IPS-18c (cell line): ENCODE measurements around the gene LAMA1.

Experiments used
- H3K4me3 ChIP-seq: 2 replicates; pipeline ENCODE4 v1.7.0; 2013; ENCODE audit warnings: low read depth, mild to moderate bottlenecking, low read length, moderate library complexity; ENCODE audit not compliant: insufficient read depth
- H3K9me3 ChIP-seq: one replicate; pipeline ENCODE4 v1.6.1; 2013; ENCODE audit warnings: mild to moderate bottlenecking, low read length, moderate library complexity; ENCODE audit not compliant: control insufficient read depth, insufficient read depth

LAMA1 gene

DNA sequence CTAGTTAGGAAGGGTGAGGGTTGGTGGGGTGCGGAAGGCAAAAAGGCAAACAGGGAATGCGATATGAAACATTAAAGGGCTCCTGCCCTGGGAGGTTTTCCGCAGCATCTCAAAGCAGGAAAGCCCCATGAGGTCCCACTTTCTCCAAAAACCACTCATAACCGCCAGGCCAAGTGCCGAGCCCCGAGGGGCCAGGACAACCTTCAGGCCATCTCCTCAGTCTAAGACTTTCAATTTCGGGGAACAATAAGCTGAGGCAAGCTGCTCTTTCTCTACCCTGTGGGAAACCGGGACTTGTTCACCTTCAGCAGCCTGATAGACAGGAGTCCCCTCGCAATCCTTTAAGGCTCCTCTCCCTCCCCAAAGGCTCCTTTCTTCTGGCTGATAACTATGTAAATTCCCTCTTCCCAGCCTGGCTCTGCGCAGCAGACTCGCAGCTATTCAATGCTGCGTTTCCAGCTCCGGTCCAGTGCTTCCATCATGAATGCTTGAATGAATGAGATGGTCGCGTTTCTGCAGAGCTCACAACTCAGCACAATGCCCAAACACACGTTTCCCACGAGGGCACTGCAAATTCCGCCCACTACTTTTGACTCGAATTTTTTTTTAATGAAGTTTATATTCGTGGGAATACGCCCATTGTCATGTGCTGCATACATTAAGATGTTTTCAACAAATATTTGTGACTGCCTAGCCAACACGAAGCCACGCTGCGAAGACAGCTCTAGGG is 1.4 kb downstream of the LAMA1 start:
- H3K9me3 ChIP-seq = no peaks in the 10 kb centered on the region
- peak overlapping the region; percentile 77 for H3K4me3 ChIP-seq

DNA sequence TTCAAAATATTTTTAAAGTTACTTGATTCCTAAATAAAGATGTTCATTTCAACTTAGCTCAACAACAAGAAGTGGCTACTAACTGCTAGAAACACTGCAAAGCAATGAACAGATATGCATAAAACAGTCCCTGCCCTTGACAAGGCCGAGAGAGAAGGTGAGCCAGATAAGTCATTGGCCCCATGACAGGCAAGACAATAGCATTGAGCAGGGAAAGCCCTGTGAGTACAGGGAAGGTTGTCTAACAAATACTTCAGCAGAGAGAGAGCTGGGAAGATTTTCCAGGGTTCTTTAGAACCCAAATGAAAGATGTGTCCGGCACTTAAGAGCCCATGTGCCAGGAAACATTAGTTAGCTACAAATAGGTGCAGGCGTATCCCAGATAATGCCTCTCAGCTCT is 4.7 kb downstream of the LAMA1 start:
- H3K9me3 ChIP-seq = no peaks in the 10 kb centered on the region
- no peak overlapping the region for H3K4me3 ChIP-seq

DNA sequence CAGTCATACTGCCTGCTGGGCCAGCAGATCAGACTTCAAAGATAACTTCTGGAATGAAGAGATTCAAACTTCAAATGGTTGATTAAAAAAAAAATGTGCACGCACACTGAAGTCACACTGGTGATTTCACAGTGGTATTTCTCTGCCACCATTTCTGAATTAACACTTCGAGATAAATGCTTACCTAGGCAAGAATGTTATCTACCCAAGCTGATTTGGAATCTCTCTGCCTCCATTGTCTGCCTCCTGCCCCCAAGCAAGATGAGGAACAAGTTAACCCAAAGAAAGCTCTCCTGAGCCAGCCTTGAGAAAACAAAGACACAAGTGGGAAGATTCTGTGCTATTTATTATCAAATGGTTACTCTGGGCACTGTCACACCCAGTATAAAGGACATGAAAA is 6.5 kb downstream of the LAMA1 start:
- Histone ChIP-seq H3K9me3 (no peaks in the 10 kb centered on the region), H3K4me3 (no peak overlapping the region)

DNA sequence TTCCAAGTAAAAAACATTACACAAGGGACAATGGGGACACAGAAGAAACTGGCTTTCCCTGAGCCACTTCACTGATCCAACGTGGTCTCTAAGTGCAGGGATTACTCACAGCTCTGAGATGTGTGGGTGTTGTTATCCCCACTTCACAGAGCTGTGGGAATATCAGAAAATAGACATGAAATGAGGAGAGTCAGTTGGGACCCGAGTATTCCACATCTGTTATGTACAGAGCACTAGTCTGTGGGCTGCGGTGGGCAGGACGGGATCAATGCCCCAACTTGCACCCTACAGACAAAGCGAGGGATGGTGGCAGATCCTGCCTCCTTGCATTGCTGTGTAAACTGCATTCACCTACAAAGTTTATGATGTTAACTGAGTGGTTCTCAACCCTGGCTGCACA is 11.7 kb downstream of the LAMA1 start:
- H3K9me3 ChIP-seq = peaks cover 2% of the 10 kb centered on the region
- no peak overlapping the region for H3K4me3 ChIP-seq

DNA sequence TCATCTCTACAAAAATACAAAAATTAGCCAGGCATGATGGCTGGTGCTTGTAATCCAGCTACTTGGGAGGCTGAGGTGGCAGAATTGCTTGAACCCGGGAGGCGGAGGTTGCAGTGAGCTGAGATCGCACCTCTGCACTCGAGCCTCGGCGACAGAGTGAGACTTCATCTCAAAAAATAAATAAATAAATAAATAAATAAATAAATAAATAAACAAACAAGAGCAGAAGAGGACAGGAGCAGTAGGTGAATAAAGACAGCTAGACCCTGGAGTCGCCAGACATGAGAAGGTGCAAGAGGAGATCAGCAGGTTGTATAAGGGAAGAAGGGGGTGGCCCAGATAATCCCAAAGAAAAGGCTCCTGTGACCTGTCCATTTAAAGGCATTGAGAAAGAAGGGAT is 12.3 kb downstream of the LAMA1 start:
- Histone ChIP-seq H3K9me3 (peaks cover 2% of the 10 kb centered on the region), H3K4me3 (no peak overlapping the region)

DNA sequence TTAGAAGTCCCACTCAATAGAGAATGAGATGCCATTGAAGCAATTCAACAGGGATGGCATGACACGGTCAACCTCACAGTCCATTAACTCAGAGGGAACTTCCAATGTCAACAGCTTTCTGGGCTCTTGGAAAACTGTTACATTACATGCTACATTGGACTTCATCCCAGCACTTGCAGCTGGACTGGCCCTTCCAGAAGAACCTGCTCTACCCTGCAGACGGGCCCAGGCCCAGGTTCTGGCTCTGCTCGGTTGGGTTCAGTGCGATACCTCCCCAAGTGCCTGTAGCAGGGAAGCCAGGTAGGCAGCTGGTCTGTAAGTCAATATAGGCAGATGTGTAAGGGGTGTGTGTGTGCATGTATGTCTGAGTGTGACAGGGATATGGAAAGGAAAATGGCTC is 12.9 kb downstream of the LAMA1 start:
- peaks cover 2% of the 10 kb centered on the region for H3K9me3 ChIP-seq

DNA sequence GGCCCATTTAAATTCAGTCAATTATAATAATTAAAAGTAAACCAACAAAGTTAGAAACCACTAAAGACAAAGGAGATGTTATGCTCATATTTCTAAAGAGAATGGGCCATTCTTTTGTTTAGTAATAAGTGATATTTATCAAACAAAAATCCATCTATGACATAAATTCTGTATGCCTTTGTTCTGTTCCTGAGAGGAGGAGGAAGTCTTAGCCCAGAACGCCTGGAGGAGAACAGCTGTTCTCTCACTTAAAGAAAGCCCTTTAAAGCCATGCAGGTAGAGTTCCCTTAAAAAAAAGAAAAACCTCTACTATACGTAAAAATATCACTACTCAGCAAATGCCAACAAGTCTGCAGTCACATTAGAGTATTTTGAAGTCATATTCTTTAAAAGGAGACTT is 15.5 kb downstream of the LAMA1 start:
- peaks cover 2% of the 10 kb centered on the region for H3K9me3 ChIP-seq
- no peak overlapping the region for H3K4me3 ChIP-seq

More for the DNA sequence above, 12.9 kb downstream of the LAMA1 start:
- H3K4me3 ChIP-seq = no peak overlapping the region

DNA sequence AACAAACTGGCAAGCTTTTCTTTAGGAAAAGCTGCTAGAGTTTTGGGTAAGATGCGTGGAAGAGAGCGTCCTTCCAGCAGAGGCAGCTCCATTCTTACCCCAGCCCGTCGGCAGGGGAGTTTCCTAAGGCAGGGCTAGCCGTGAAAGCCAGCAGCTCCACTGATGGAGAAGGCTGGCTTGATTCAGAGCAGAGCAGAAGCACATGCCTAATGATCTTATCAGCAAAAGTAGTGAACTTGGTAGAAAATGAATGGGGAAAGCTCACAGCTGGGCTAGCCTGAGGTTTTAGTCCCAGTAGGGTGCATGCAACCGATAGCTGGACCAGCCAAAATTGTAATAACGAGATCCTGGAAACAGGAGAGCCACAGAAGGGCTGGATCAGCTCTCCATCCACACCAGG is 20.8 kb downstream of the LAMA1 start:
- H3K9me3 ChIP-seq = no peaks in the 10 kb centered on the region
- H3K4me3 ChIP-seq = no peak overlapping the region

DNA sequence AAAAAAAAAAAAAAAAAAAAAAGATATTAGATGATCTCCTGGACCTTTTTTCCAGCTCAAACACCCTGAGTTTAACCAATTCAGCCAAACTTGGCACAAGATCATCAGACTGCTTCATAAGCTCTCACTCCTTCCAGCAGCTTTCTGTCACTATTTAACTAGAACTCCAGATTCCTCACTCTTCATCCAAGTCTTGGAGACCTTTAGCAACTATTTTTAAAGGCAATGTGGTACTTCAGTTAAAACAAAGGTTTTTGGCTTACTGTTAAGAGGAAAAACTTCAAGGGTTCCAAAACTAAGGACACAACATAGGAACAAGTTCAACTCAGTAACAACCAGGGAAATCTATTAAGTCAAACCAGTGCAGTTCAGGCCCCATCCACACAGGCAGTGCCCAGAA is 23.2 kb downstream of the LAMA1 start:
- Histone ChIP-seq H3K4me3 (no peak overlapping the region), H3K9me3 (no peaks in the 10 kb centered on the region)

DNA sequence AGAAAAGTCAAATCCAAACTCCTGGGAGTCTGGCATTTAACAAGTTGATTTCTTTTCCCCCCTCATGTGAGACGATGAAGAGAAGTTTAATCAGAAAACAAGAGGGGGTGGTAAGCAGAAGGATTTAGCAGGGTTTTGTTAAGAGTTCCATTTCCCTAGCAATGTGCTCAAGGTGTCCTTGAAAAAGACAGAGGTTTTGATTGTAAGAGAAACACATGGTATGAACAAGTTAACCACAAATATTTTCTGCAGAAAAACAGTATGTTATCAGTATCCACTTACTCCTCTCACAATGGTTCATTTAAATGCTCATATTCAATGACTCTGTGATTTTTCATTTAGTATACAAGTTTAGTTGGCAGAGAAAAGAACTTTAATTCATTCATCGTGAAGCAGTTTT is 26.8 kb downstream of the LAMA1 start:
- Histone ChIP-seq H3K4me3 (no peak overlapping the region), H3K9me3 (no peaks in the 10 kb centered on the region)

DNA sequence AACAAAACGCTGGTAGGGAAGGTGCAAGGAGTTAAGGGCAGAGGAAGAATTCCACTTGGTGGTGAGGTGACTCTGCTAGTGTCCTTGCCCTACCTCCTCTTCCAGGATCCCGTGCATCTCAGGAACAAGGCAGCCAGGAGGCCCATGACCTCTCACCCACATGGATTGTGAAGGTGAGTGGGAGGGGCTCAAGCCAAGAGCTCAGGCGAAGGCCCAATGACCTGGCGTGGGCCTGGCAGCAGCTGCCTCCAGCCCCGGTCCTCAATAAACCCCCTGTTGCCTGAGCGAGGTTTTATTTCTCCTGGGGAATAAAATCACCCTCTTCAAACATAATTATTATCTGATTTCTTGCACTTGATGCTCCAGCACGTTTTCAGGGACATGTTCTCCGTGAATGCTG is 28.2 kb downstream of the LAMA1 start:
- no peaks in the 10 kb centered on the region for H3K9me3 ChIP-seq
- no peak overlapping the region for H3K4me3 ChIP-seq

DNA sequence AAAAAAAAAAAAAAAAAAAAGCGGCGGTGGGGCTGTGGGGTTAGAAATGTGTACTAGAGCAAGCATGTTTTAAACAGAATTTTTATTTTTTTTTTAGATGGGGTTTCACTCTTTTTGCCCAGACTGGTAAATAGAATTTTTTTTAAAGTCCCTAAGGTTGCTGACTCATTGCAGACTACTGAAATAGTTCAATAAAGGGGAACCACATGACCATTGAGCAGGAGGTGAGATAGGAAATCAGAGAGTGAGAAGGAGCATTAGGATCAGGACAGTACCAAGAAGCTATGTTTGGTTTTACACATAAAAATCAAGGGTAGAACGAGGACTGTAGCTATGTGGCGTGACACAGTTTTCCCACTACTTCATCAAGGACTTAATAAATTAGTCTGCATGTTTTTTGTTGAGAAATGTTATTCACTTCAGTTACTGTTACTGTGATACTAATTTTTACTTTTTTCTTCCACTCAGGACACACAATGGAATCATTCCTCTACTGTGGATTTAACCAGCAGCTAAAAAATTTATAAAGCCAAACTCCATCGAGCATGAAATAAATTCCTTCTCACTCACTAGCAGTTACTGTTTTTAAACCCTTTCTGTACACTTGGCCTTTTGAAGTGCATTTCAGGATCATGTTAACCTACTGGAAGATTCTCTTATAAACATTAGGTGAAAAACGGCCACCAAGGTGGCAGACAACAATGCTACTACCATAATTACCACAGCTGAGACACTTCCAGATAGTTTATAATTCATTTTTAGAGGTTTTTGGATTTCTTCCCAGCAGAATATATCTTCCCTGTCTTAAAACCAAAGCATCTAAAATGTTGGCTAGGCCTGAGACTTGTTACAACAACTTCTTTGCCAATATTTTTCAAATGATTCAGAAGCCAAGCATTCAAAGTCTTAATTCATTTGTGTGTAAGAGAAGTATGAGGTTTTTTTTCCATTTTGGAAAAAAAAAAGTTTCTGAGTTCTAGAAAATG is 33.2 kb downstream of the LAMA1 start:
- no peak overlapping the region for H3K4me3 ChIP-seq
- no peaks in the 10 kb centered on the region for H3K9me3 ChIP-seq

DNA sequence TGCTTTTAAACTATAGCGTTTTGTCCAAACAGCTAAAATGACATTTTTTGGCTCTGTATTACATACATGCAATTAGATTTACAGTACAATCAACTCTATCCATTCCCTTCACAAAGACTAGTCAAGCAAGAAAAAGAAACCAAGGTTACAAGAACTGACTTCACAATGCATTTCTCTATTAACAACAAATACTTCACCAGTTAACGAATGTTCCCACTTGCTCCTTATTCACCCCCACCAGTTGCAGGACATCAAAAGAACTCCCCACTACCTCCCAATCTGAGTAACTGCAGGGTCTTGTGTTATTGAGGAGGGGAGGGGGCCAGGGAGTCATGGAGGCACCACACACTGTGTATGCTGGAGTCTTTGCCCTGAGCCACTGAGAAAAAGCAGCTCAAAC is 34.9 kb downstream of the LAMA1 start:
- H3K4me3 ChIP-seq = no peak overlapping the region
- H3K9me3 ChIP-seq = no peaks in the 10 kb centered on the region

DNA sequence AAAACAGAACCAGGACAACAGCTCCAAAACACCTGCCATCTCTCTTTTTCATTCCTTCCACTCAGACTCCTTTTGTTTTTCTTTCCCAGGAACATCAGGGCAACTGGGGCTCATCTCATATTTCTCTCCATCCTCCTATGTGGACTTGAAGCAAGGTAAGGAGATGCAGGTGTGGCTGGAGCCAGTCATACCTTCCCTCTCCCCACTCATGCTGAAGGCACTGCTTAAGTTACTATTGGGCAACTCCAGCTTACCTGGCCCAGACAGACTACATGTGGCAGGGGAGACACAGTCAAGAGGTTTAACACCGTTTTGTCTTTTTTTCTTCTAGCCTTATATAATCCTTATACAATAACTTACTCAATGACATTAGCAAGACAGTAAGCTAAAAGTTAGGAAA is 38.4 kb downstream of the LAMA1 start:
- Histone ChIP-seq H3K9me3 (no peaks in the 10 kb centered on the region), H3K4me3 (no peak overlapping the region)

DNA sequence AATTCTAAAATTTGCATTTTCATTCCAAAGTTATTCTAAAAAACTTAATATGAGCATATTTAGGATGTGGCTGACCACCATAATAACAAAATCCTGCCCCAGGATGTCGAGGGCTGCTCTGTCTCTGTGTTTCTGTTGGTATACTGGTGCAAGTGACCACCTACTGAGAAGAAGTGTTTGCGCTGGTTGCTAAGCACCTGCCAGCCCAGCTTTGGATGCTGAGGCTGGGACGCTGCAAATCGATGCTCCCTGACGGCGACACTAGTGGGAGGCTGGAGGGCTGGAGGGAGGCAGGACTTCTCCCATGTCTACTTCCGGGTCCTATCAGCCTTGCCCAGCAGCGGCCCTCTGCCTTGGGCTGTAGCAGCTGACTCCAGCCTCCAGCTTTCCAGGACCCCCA is 45.0 kb downstream of the LAMA1 start:
- no peak overlapping the region for H3K4me3 ChIP-seq
- no peaks in the 10 kb centered on the region for H3K9me3 ChIP-seq

DNA sequence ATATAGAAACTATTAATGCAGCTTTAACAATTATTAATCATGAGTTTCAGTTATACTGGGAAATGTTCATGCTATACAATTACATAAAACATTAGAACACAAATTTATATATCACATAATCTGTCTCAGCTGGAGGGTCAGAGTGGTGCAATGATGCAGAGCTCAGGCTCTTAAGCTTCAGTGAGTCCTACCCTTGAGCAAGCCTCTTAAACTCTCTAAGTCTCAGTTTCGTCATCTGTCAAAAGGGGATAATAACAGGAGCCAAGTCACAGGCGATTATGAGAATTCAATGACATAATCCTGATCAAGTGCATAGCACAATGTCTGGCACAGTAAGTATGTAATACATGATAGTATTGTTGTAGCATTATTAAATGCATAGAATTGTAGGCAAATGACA is 46.0 kb downstream of the LAMA1 start:
- H3K4me3 ChIP-seq = no peak overlapping the region

DNA sequence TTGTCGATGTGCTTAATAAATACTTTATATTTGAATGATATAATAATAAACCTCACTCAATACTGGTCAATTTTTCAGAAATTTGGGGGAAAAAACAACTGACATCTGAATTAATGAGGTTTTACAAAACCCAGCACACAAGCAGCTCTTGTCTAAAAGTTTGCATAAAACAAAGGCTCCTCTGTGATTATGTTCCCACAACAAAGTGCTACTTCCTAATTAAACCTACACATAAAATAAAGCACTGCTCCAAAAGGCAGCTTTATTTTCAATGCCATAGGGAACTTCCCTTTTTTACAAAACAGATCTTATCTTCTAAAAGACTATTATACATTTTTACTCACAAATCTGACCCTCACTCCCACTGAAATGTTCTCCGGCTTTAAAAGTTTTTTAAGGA is 47.1 kb downstream of the LAMA1 start:
- Histone ChIP-seq H3K9me3 (no peaks in the 10 kb centered on the region), H3K4me3 (no peak overlapping the region)

More for the DNA sequence above, 46.0 kb downstream of the LAMA1 start:
- no peaks in the 10 kb centered on the region for H3K9me3 ChIP-seq

DNA sequence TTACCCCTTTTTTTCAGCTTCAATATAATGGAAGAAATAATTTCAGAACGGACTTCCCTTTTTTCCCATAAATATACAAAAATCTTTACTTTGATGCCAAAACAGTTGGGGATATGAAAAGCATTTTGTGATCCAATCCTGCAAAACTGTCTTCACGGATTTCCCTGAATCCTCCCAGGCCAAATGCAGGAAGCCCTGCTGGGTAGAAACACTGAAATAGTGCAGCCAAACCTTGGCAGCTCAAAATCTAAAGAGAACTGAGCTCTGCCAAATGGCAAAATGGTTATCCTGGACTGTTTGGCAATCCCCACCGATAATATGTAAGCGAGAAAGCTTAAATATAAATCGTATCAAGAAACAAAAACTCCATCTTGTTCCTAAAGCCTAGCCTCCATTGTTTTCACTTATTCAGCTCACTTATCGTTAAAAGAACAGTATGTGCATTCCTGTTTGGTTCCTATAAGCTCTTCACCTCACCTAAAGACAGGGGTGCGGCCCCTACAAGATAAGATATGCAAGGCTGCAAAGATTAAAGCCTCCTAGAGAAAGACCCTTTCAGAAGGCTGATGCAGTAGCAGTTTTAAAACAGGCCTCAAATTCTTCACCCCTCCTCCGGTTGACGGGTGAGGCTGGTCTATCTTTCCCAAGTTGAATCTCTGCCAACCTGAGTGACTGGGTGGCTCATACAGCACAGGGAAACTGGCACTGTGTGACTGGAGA is 48.6 kb downstream of the LAMA1 start:
- Histone ChIP-seq H3K9me3 (no peaks in the 10 kb centered on the region), H3K4me3 (no peak overlapping the region)
